ENCODE measurements around the gene S100A14. TPM values are rescaled to one million over a fixed set of nuclear protein-coding genes. Genes with fewer than 3 reads are reported as not detected.
"Not testable (repeated sequence)": the region's sequence is repeated elsewhere in the genome, so short reads cannot be mapped to it uniquely, and the experiment has no call there.

Gene S100A14
- total RNA-seq, 1 experiment from 2014 or later = 0.63 TPM

GRCh38 chr1:153575081-153575491 is 41.0 kb downstream of the S100A14 start:
- H3K27ac Mint-ChIP-seq; H3K23ac ChIP-seq (ENCODE audit: insufficient read length, low read depth, low read length); H4K5ac ChIP-seq (ENCODE audit: insufficient read length, low read depth, low read length); H3K4me2 ChIP-seq (ENCODE audit: insufficient read depth, insufficient read length, low read length); H3K18ac ChIP-seq (ENCODE audit: insufficient read length, low read depth, low read length); H3T11ph ChIP-seq (ENCODE audit: low read length); H4K8ac ChIP-seq (replicated peaks; ENCODE audit: insufficient read length, low read depth, low read length); H3K4ac ChIP-seq (ENCODE audit: low read depth, low read length); H2AK5ac ChIP-seq (ENCODE audit: insufficient read length, low read length); H3K27ac ChIP-seq (ENCODE audit: insufficient read length, low read depth, low read length); H2BK20ac ChIP-seq (ENCODE audit: low read depth, low read length, poor library complexity, severe bottlenecking); DNase-seq; H4K91ac ChIP-seq (ENCODE audit: insufficient read length, low read depth, low read length); H3K79me1 ChIP-seq (ENCODE audit: insufficient read depth, low read depth, low read length, poor library complexity, severe bottlenecking); H2AFZ ChIP-seq (ENCODE audit: low read length); H3K9me3 ChIP-seq (ENCODE audit: control insufficient read depth, low read depth, low read length); H3K14ac ChIP-seq (ENCODE audit: insufficient read depth, low read length); H3K9ac ChIP-seq (ENCODE audit: extremely low read depth, insufficient read length, low read length); H3K56ac ChIP-seq (ENCODE audit: insufficient read length, low read depth, low read length); H3K4me1 ChIP-seq (ENCODE audit: insufficient read depth, low read length); H4K20me1 ChIP-seq (ENCODE audit: control insufficient read depth, insufficient read depth, insufficient read length); H3K23me2 ChIP-seq (ENCODE audit: insufficient read length, low read depth, low read length, poor library complexity, severe bottlenecking); H2BK15ac ChIP-seq (ENCODE audit: low read depth, low read length); H2BK12ac ChIP-seq (ENCODE audit: insufficient read length, low read depth, low read length); H2BK120ac ChIP-seq (ENCODE audit: low read depth, low read length, poor library complexity, severe bottlenecking); H3K27me3 Mint-ChIP-seq (ENCODE audit: low read depth); H2BK5ac ChIP-seq (ENCODE audit: insufficient read length, low read length); H3K27me3 ChIP-seq (ENCODE audit: insufficient read depth, low read length); H3K79me2 ChIP-seq (ENCODE audit: insufficient read depth, low read length); H3K36me3 Mint-ChIP-seq (ENCODE audit: insufficient read depth in 1 of 3, low read depth in 3 of 3); H3K4me3 Mint-ChIP-seq: not testable (repeated sequence)
- no CpG with 5 or more reads among the region's 35 CpGs for WGBS (ENCODE audit: extremely low coverage, insufficient read length, low lambda C conversion rate)
- Mint-ChIP-seq H3K4me1 (peaks cover 17 to 22% of the 10 kb centered on the region in 2 experiments), H3K9me3 (peaks cover 12 to 15% of the 10 kb centered on the region in 2 experiments; a peak in 4 of 5 replicates)
